HG02798 (cell line): ENCODE results near the gene NBEAL2.

ENCODE experiments used
- ATAC-seq: cut with Tn5 transposase; IDR thresholded peaks from one replicate; pipeline ENCODE4 v1.9.1; 2021; ENCODE audit warnings: mild to moderate bottlenecking; ENCODE audit not compliant: unreplicated experiment, poor library complexity

NBEAL2 gene, protein sequence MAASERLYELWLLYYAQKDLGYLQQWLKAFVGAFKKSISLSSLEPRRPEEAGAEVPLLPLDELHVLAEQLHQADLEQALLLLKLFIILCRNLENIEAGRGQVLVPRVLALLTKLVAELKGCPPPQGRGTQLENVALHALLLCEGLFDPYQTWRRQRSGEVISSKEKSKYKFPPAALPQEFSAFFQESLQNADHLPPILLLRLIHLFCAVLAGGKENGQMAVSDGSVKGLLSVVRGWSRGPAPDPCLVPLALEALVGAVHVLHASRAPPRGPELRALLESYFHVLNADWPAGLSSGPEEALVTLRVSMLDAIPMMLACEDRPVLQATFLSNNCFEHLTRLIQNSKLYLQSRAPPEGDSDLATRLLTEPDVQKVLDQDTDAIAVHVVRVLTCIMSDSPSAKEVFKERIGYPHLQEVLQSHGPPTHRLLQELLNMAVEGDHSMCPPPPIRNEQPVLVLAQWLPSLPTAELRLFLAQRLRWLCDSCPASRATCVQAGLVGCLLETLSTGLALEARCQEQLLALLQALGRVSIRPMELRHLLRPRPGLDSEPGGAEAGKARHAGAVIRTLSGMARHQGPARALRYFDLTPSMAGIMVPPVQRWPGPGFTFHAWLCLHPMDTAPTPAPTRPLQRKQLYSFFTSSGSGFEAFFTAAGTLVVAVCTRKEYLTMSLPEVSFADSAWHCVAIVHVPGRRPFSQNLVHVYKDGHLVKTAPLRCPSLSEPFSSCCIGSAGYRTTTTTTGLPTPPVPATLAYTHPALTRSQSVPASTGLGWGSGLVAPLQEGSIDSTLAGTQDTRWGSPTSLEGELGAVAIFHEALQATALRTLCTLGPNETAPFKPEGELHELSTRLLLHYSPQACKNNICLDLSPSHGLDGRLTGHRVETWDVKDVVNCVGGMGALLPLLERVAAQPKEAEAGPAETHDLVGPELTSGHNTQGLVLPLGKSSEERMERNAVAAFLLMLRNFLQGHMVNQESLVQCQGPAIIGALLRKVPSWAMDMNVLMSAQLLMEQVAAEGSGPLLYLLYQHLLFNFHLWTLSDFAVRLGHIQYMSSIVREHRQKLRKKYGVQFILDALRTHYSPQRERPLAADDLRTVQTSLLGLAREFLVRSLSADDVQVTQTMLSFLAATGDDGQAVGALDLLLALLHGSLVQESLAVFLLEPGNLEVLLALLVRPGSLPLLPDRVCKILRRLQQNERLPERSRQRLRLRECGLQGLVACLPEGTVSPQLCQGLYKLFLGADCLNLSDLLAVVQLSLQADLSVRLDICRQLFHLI (N-terminal part only)

DNA sequence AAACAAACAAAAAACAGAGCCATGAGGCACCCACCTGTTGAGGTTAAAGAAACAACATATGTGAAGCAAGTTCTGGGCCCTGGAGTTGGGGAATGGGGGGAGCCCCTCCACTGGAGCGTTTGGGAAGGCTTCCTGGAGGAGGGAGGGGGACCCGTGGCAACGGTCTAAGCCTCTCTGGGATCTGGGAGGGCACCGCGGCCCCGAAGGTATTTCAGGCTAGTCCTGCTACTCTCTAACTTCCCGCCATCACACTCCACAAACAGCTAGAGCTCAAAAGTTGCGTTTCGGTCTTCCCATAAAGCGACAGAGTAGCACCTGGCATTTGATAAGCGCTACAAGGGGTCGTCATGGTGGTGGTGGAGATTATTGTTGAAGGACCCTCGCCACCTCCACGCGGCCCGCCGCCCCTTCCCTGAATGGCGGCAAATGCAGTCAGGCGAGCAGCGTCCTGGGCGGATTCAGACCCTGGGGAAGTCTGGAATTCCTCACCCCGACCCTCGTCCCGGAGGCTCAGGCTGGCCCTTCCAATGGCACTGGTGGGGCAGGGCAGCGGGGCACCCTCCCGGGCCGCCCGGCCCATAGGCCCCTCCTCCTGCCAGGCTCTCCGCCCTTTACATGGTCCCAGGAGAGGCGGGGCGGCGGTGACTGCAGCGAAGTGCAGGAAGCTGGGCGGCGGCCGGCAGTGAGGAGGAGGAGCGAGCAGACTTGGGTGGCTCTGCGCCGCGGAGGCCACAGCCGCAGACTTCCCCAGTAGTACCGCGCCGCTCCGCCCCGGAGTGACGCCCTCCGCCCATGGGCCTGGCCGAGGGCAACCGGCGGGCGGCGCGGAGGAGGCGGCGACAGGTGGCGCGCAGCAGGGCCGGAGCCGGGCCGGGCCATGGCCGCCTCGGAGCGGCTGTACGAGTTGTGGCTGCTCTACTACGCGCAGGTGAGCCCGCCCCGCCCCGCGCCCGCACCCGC is at the start of gene NBEAL2:
Gene NBEAL2, plus strand, starts transcription at position 682 of the 960 bp plus-strand sequence. Its CDS starts 196 bp downstream, at position 878.
- peak; percentile 77 for ATAC-seq

DNA sequence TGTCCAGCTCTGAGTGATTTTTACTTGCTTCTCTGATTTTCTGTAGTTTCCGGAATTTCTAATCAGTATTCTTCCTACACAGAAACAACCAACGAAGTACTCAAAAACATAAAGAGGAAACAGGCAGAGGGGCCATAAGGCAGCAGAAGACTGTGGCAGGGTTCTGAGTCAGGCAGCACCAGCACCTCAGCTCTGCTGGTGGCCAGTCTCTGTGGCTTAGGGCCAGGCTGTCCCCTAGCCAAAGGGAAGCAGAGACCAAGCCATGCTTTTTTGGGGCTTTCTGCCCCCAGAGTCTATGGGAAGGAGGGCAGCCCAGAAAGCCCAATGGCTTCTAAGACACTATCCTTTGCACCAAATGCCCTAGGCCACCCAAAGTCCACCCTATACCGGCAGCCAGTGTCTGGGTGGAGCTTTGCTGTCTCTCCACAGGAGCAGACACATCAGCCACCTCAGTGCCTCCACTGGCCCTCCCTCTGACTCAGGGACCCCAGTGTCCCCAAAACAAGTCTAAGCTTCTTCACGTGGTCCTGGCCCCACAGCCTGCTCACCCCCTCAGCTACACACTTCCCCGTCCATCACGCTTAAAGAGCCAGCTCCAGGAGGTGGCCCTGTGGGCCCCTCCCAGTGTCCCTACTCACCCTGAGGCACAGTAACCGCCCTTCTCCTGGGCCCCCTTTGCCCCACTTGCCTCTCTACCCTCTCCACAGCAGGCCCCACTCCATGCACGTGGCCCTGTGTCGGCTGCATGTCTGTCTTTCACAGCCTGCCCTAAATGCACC is 49.1 kb upstream of the NBEAL2 start:
- no peak for ATAC-seq

DNA sequence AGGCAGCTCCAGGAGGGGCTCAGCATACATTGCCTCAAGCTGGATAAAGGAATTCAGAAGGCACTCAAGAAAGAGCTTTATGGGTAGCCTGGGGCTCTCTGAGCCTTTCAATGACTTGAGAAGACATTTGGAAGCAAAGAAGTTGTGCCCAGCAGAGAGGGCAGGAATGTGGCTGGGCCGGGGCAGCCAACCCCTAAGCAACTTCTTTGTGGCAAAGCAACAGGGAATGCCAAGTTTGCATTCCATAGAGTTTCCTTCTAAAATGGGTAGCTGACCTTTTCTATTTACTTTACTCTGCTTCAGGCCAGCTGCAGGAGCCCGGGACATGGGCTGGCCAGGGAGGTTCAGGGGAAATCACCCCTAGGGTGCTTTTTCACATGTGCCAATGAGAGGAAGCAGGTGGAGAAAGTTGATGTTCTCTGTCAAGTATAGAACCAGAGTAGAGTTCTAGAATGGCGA is 48.5 kb upstream of the NBEAL2 start:
- ATAC-seq, result no peak

DNA sequence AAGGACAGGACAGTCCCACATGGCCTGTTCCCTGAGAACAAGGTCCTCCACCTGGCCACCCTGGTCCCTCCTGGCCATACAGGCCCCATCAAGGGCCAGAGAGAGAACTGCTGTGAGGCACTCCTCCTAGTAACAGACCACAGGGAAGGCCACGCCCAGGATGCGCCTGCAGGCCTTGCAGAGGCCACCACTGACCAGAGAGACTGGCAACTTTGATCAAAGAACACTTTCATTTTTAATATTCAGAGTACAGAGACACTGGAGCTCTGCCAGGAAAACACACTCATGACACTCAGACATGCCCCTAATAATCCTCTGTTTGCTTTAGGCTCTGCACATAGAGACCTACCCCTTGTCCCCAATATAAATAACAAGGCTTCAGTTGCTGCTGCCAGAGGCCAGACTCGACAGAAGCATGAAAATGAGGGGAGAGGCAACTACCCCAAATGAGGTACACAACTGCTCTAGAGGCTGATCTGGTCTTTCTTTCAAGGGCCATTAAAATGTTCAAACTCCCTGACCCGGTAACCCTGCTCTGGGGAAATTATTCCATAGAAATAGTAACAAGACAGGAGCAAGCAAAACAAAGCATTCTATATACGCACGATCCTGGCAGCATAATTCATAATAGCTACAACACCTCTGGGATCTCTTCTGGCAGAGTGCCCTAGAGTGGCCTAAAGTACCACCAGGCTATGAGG is 47.7 kb upstream of the NBEAL2 start:
- no peak for ATAC-seq

DNA sequence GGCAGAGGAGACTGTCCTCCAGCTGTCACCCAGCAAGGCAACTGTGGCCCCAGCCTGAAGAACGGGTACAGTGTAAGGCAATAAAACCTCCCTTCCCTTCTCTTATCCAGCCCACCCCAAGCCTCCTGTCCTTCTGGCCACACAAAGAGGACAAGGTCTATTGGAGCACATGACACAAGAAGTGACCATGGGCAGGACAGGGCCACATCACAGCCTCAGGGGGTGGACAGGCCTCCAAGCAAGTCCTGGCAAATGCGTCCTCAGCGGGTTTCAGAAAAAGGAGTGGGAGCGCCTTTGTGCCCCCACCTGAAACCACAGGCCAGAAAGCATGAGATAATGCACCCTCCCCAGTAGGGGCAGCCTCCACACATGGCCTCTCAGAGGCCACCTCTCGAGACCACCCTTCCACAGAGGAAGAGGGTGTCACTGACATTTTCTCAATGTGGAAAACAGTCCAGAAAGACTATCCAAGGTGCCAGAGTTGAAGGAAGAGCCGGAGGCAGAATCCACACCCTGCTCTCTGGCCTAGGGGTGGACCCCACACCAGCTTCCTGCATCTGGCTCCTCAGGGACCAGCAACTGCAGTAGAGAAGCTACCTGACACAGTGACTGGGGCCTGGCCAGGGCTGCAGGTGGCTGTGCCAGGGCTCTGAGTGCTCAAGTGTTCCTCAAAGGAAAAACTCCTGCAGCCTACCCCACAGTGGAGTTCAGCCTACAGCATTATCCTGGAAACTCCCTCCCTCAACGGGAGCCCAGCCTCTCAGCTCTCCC is 46.8 kb upstream of the NBEAL2 start:
- no peak for ATAC-seq

DNA sequence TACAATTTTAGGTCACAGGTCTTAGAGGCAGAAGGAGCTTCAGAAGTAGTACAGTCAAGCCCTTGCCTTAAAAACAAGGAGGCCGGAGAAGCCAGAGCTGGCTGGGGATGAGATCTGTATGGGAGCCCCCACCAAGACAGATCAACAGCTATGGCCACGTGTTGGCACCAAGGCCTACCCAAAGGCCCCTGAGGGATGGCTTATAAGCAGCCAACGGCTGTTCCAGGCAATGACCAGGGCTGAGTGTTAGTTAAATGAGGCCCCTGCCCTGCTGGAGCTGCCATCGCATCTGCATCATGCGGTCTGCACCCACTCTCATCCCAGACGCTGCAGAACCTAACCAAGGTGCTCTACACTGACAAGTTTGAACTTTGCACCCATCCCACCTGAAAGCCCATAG is 46.2 kb upstream of the NBEAL2 start:
- ATAC-seq, result no peak

DNA sequence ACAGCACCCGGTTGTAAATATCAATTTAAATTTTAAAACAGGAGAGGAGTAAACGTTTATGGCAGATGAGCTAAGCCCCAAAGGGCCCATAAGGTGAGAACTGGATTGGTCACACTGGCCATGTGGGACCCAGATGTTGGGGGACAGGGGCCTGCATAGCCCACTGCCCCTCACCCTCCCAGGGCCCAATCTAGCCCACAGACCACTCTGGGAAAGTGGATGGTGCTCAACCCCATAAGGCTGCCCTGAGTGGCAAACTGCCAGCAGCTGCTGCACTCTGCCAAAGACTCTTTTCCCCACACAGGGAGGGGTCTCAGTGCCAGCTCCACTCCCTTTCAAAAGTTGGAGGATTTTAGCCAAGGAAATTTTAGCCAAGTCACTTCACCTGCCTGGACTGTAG is 45.4 kb upstream of the NBEAL2 start:
- no peak for ATAC-seq

DNA sequence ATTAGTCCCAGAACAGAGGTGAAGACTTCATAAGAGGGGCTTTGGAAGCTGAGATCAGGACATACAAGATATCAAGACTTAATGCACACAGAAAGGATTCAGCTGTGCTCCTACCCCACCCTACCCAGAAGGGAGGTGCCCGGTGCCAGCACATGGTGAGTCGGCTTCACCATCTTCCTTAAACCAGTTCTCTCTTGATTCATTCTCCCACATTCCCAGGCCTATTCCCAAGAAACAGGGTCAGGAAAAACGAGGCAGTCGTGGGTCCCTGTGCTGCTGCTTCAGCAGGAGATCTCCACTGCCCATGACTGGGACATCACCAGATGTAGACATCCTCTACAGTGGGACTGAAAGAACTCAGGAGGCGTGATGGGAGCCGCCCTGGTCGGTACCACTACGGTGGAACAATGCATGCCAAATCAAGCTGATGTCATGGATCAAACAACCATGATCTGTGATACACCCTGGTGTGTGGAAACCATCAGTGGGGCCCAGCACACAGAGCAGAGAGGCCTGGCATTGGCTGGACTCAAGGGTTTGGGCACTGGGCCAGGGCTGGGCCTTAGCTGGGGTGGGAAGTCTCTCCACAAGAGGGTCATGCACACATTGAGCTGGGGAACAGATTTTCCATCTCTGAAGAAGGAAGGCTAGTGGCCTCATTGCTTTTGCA is 44.8 kb upstream of the NBEAL2 start:
- no peak for ATAC-seq

DNA sequence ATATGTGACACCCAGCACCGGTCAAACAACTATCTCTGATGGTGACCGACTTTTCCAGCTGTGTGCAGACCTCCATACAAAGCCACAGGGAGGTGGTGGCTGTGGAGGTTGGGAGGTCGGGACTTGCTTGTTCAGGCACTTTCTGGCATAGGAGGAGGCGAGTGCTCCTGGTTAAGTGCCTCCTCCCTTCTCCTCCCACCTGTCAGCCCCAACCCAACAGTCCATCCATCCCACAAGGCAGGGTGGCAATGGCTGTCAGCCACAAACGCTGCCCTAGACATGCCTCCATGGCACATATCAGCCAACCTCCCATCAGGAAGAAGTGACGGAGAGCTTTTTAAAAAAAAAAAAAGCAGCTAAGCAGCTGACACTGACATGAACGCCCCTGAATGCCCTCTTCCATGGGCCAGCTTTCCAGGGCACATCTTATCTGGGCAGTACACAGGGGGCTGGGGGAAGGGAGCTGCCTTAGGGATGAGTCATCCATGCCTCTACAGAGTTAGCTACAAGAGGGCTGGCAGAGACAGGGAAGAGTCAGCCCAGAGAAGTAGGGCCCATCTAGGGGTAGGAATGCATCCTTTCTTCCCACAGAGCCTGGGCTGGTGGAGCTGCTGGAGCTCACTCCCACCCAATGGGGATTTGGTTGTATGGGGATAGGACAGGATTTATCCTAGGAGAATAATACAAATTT is 44.2 kb upstream of the NBEAL2 start:
- no peak for ATAC-seq

DNA sequence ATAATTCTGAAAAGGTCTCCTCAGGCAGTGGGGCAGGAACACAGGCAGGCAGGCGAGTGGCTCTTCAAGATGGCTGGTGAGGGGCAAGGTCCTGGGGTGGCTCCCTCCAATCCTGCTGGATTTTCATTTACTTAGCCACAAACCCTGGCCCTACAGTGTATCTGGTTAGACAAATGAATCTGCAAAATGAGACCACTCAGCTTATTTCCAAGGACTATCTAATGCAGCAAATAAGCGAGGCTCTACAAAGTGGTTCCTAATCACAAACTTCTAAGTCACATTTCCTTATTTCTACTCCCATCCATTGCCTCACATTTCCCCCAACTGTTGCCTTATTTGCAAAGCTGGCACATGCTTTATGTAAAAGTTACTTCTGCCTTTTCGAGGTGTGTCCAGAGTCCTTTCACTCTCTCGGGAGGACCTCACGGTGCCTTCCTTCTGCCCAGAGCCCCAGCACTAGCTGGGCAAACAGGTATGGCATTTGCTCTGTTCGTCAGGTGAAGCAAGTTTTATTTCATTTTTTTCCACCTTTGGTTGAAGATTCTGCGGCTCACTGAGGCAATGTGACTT is 43.4 kb upstream of the NBEAL2 start:
- no peak for ATAC-seq

DNA sequence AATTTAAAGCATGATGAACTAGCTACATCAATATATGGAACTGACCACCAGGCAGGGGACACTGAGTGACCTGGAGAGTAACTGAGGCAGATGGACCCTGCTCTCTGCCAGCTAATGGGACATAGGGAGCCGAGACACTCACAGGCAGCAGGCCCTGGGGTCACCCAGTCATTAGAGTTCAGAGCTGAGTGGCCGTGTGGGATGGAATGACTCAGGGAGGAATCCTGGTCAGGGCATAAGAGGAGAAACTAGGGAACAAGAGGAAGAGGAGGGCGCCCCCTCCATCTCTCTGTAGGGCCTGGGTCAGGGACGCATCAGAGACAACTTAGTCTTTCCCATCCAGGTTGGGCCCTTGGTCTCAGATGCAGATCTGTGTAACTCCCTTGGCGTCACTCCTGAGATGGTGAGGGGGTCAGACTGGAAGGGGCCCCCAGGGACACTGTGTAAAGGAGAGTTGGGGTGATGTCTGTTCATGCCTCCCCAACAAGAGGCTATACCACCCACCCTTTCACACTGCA is 42.7 kb upstream of the NBEAL2 start:
- no peak for ATAC-seq

DNA sequence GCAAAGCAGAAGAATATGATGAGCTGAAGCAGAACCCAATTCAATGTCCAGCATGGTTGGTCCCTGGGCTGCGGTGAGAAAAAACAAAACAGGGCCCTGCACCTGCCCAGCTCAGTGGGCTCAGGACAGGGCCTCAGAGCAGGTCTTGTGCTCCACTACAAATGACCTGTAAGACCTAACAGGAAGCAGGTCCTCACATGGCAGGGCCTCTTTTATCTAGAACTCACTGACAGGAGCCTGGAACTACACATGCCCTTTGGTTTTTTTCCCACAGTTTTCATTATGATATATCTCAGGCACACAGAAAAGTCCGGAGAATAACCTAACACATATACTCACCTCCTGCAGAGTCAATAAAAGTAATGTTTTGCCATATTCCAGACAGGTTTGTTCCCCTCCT is 41.3 kb upstream of the NBEAL2 start:
- no peak for ATAC-seq

DNA sequence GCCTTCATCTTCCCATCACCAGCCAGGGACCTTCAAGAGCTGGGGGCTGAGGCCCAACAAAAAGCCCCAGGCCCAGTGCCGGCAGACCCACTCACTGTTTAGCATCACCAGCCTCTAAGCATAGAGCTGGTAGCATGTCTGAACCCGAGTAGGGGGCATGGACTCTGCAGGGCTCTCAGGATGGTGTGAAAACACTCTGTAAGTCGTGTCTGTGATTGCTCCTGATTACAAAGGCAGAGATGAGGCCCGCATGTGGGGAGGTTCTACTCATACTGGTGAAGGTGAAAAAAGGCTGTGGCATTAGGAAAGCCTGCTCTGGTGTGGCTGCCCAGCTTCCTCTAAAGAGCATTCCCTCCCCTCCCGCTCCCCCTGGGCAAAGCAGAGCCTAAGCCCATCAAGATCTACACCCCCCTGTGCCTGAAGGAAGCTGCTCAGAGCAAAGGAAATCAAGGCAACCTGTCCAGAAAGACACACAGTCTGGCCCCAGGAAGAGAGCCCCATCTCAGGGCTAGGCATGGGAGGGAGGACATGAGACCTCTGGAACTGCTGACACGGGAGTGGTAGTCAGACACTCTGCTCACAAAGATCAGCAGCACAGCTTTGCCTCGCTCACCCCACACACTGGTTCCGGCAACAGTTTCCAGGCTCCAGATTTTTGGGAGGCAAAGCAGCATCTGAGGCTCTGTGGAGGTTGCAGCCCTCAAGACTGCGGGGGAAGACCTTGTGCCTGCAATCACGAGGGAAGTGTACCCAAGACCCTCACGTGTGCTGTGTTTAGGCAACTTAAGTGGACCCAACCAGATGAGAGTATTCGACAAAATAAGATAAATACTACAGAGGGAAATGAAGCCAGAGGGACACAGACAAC is 39.7 kb upstream of the NBEAL2 start:
- no peak for ATAC-seq

DNA sequence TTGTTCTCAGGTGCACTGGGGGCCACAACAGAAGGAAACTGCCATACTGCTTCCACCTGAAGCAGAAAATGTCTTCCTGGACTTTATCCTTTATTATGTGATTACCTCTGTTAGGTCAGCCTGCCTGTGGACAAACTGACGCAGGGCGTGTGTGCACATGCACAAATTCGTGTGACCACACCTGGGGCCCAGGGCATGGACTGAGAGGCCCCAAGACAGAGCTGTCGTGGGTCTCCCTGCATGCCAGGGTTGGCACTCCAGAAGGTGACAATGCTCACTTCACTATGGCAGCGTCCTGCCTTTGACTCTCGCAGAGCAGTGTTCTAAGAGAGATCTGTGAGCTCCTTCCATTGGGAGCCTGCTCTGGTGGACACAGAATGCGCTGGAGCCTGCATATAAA is 37.4 kb upstream of the NBEAL2 start:
- ATAC-seq, result no peak
